ENCODE measurements around the gene DDX31.

The DDX31 gene

DNA sequence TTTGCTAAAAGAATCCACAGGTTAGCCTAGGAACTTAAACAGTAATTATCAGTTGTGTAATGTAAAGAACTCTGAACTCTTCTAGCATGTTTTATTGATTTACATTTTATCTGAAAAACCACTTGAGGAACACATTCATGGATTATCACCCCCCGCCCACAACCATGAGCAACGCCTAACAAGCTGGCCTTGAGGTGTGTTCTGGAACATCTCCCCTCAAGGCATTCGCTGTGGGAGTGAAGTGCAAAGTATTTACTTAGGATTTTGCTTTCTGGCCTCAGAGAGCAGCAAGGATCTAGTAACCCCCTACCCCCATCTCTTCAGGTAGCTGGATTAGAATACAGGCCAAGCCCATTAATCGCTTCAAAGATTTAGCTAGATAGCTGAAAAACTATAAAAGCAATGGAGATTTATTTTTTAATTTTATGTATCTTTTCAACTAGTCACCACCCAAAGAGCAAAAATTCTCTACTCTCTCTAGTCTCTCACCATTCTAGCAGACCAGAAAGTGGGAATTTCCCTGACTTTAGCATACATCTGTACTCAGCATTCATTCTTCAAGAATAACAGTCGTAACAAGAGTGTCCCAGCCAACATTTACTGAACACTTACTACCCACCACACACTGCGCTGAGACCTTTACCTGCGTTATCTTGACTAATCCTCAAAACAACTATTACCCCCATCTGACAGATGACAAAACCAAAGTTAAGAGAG lies 37.2 kb downstream of the DDX31 start:
- H3K36me3 ChIP-seq (ENCODE audit: control insufficient read depth, low read length), result peaks cover 66% of the 10 kb centered on the region
- no peak overlapping the region for H3K4me3 ChIP-seq (ENCODE audit: low read length)
- no peak overlapping the region for H3K4me2 ChIP-seq (ENCODE audit: low read length)
- no peaks in the 10 kb centered on the region for H3K9me3 ChIP-seq (ENCODE audit: control insufficient read depth, insufficient read depth, low read length)
- TF ChIP-seq EZH2phosphoT487 (IDR thresholded peaks at IDR 0.05; ENCODE audit: borderline replicate concordance, low read length), result no peak
- TF ChIP-seq, protein P1, sequence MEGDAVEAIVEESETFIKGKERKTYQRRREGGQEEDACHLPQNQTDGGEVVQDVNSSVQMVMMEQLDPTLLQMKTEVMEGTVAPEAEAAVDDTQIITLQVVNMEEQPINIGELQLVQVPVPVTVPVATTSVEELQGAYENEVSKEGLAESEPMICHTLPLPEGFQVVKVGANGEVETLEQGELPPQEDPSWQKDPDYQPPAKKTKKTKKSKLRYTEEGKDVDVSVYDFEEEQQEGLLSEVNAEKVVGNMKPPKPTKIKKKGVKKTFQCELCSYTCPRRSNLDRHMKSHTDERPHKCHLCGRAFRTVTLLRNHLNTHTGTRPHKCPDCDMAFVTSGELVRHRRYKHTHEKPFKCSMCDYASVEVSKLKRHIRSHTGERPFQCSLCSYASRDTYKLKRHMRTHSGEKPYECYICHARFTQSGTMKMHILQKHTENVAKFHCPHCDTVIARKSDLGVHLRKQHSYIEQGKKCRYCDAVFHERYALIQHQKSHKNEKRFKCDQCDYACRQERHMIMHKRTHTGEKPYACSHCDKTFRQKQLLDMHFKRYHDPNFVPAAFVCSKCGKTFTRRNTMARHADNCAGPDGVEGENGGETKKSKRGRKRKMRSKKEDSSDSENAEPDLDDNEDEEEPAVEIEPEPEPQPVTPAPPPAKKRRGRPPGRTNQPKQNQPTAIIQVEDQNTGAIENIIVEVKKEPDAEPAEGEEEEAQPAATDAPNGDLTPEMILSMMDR (IDR thresholded peaks at IDR 0.05; ENCODE audit: low read depth, low read length, poor library complexity, severe bottlenecking), result no peak
- no peaks in the 10 kb centered on the region for H3K4me1 ChIP-seq (ENCODE audit: control insufficient read depth, low read length)
- H3K27me3 ChIP-seq (ENCODE audit: control insufficient read depth, low read length), result no peaks in the 10 kb centered on the region
- H3K9me2 ChIP-seq (replicated peaks; ENCODE audit: control insufficient read depth, low read length), result no peaks in the 10 kb centered on the region
- H3K79me2 ChIP-seq (ENCODE audit: control insufficient read depth, low read length), result no peaks in the 10 kb centered on the region
- no peaks in the 10 kb centered on the region for H3F3A ChIP-seq (ENCODE audit: control insufficient read depth, insufficient read depth)
- no peak overlapping the region for H3K27ac ChIP-seq (ENCODE audit: low read depth, low read length)
- no peaks in the 10 kb centered on the region for H4K20me1 ChIP-seq (ENCODE audit: control insufficient read depth, insufficient read depth, low read depth, low read length)

DNA sequence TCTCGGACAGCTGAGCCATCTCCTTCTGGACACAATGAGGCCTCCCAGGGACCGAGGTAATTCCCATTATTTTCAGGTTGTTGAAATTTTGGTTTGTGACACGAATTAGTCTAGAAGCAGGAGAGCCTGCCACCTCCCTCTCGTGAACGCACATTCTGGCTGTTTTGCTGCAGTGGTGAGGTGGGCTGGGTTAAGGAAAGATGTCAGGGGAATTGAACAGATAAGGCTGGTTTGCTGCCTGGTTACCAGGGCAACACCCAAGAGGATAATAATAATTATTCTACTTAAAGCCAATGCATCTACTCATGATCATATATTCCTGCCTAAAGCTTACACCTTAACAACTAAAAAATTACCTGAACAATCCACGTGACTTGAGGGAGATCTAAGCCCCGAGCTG lies 38.1 kb downstream of the DDX31 start:
- peaks cover 66% of the 10 kb centered on the region for H3K36me3 ChIP-seq (ENCODE audit: control insufficient read depth, low read length)
- no peaks in the 10 kb centered on the region for H3K9me2 ChIP-seq (replicated peaks; ENCODE audit: control insufficient read depth, low read length)
- no peaks in the 10 kb centered on the region for H3K79me2 ChIP-seq (ENCODE audit: control insufficient read depth, low read length)
- TF ChIP-seq EZH2phosphoT487 (IDR thresholded peaks at IDR 0.05; ENCODE audit: borderline replicate concordance, low read length), result no peak
- TF ChIP-seq, protein P1 (IDR thresholded peaks at IDR 0.05; ENCODE audit: low read depth, low read length, poor library complexity, severe bottlenecking), result no peak
- no peak overlapping the region for H3K4me3 ChIP-seq (ENCODE audit: low read length)
- H3K27ac ChIP-seq (ENCODE audit: low read depth, low read length), result no peak overlapping the region
- H3K27me3 ChIP-seq (ENCODE audit: control insufficient read depth, low read length), result no peaks in the 10 kb centered on the region
- H3K4me2 ChIP-seq (ENCODE audit: low read length), result no peak overlapping the region
- no peaks in the 10 kb centered on the region for H3K4me1 ChIP-seq (ENCODE audit: control insufficient read depth, low read length)
- H3F3A ChIP-seq (ENCODE audit: control insufficient read depth, insufficient read depth), result no peaks in the 10 kb centered on the region
- no peaks in the 10 kb centered on the region for H4K20me1 ChIP-seq (ENCODE audit: control insufficient read depth, insufficient read depth, low read depth, low read length)
- H3K9me3 ChIP-seq (ENCODE audit: control insufficient read depth, insufficient read depth, low read length), result no peaks in the 10 kb centered on the region

DNA sequence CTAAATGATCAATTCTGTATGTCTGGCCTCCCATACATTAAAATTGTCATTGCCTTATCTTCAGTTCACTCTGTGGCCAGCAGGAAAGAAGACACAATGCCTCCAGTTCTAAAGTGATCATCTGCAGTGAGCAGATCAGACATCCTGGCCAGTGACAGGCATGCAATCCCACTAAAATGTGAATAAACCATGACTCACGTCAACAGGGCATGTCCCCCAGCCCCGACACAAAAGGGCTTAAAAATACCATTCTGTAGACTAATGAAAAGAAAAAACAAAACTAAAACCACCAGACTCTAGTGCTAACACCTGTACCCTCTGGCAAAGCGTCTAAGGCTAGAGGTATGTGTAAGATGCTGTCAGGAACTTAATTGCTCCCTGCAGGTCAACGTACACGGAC lies 38.5 kb downstream of the DDX31 start:
- Histone ChIP-seq H3K36me3 (ENCODE audit: control insufficient read depth, low read length) (peaks cover 68% of the 10 kb centered on the region), H3K27ac (ENCODE audit: low read depth, low read length) (no peak overlapping the region)
- TF ChIP-seq EZH2phosphoT487 (IDR thresholded peaks at IDR 0.05; ENCODE audit: borderline replicate concordance, low read length), result no peak
- TF ChIP-seq, protein P1 (IDR thresholded peaks at IDR 0.05; ENCODE audit: low read depth, low read length, poor library complexity, severe bottlenecking), result no peak

More for the DNA sequence above, 38.5 kb downstream of the DDX31 start:
- H3K9me2 ChIP-seq (replicated peaks; ENCODE audit: control insufficient read depth, low read length), result no peaks in the 10 kb centered on the region
- H3F3A ChIP-seq (ENCODE audit: control insufficient read depth, insufficient read depth), result no peaks in the 10 kb centered on the region
- H3K4me2 ChIP-seq (ENCODE audit: low read length), result no peak overlapping the region
- H3K9me3 ChIP-seq (ENCODE audit: control insufficient read depth, insufficient read depth, low read length), result no peaks in the 10 kb centered on the region
- H3K4me1 ChIP-seq (ENCODE audit: control insufficient read depth, low read length), result no peaks in the 10 kb centered on the region
- H4K20me1 ChIP-seq (ENCODE audit: control insufficient read depth, insufficient read depth, low read depth, low read length), result no peaks in the 10 kb centered on the region
- no peak overlapping the region for H3K4me3 ChIP-seq (ENCODE audit: low read length)
- H3K79me2 ChIP-seq (ENCODE audit: control insufficient read depth, low read length), result no peaks in the 10 kb centered on the region
- no peaks in the 10 kb centered on the region for H3K27me3 ChIP-seq (ENCODE audit: control insufficient read depth, low read length)

Data from DOHH2 (cell line).